HG03575 (cell line): ENCODE measurements around the gene COMT.

ENCODE experiments used
- ATAC-seq: cut with Tn5 transposase; IDR thresholded peaks from one replicate; pipeline ENCODE4 v1.9.1; 2021; ENCODE audit not compliant: unreplicated experiment, insufficient number of reproducible peaks, low FRiP score; ENCODE audit errors: extremely low read depth

The COMT gene

DNA sequence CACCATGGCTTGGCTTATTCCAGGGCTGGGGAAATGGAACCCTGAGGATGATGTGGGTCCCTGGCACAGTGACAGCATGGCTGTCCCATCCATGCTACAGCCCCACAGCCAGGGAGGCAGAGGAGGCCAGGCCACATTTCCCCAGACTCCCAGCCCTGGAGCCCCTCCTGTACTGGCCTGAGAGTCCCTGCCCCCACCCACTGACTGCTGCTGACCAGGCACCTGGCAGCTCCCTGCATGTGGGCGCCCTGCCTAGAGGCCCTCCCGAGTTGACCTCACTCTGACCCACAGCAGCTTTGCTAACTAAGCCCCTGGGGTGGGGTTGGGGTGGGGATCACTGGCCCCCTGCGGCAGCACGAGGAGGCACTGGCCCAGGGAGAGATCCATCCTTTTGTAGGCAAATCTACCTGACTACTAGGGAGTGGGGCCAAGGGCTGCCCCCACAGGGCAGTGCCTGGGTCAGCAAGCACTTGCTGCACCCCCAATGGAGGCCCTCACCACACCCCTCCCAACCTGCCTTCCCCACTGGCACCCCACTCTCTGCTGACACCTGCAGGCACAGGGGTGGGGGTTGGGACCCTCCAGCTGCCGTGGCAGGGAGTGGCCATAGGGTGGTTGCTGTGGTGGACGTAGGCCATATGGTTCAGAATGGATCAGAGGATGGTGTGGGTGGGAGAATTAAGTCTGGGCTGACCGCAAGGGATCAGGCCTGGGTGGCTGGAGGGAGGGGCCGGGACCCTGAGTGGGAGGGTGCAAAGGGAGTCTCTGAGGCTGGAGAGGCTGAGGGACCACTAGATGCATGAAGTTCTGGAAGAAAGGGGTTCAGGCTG, 57.6 kb downstream of the COMT start:
- ATAC-seq: no peak

- no peak for ATAC-seq
These were observed 58.9 kb downstream of the COMT start for GRCh38 chr22:20000246-20001081.

- ATAC-seq: no peak
These were observed 59.6 kb downstream of the COMT start for GRCh38 chr22:20001082-20001638.

DNA sequence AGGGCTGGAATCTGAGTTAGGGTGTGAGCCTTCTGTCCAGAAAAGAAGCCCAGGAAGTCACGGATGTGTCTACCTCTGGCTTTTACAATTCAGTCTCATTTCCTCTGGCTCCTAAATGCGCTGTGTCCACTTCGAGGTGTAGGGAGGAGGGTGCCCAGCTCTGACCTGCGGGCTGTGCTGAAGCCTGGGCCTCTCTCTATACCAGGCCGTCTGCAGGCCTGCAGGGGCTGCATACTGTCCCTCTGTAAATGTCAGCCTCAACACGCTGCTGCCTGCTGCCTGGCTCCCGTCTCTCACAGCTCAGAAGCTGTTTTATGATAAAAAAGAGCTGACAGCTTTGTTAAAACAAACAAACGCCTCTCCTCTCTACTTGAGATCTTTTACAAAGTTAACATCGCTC, 60.6 kb downstream of the COMT start:
- no peak for ATAC-seq

DNA sequence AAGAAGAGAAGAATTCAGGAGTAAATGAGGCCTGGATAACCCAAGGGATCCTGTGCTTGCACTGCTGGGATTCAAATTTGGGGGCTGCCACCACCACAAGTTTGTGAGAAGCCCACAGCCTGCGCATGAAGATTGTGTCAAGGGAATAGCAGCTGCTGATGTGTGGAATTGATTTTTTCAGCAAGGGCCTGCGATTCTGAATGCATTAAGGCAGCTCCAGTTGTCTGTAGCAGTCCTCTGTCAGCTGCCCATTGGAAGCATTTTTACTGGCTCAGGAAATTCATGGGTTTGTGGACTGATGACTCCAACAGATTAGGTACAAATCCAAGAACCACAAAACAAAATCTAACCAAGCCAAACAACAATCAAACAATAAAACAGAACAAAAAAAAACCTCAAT, 61.1 kb downstream of the COMT start:
- ATAC-seq: no peak

- no peak for ATAC-seq
These were observed 61.7 kb downstream of the COMT start for GRCh38 chr22:20003304-20003703.

DNA sequence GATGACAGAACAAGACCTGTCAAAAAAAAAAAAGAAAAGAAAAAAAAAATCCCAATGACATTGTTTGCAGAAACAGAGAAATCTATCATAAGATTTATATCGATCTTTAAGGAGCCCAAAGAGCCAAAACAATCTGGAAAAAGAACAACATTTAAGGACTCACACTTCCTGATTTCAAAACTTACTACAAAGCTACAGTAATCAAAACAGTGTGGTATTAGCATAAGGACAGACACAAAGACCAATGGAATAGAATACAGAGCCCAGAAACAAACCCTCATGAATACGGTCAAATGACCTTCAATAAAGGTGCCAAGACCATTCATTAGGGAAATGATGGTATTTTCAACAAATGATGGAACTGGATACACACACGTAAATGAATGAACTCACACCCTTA, 62.9 kb downstream of the COMT start:
- no peak for ATAC-seq

GRCh38 chr22:20008221-20008995, 66.8 kb downstream of the COMT start:
- no peak for ATAC-seq

DNA sequence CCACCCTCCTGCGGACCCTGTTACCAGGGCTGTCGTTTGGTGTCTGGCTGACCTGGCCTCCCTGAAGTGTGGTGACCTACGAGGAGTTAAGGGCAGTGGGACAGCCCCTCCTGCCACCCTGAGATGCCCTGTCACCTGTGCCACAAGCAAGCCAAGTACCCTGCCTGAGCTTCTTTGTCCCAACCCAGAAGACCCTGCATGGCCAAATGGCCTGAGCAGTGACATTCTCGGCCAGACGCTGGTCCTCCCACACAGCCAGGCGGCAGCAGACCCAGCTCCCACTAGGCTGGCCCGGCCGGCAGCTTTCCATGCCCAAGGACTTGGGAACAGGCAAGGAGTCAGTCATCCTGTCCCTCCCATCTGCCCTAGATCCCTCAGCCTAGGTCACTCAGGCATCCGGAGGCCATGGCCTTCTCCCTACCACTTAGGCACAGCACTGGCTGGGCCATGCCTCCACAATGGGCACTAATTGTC, 67.5 kb downstream of the COMT start:
- no peak for ATAC-seq

DNA sequence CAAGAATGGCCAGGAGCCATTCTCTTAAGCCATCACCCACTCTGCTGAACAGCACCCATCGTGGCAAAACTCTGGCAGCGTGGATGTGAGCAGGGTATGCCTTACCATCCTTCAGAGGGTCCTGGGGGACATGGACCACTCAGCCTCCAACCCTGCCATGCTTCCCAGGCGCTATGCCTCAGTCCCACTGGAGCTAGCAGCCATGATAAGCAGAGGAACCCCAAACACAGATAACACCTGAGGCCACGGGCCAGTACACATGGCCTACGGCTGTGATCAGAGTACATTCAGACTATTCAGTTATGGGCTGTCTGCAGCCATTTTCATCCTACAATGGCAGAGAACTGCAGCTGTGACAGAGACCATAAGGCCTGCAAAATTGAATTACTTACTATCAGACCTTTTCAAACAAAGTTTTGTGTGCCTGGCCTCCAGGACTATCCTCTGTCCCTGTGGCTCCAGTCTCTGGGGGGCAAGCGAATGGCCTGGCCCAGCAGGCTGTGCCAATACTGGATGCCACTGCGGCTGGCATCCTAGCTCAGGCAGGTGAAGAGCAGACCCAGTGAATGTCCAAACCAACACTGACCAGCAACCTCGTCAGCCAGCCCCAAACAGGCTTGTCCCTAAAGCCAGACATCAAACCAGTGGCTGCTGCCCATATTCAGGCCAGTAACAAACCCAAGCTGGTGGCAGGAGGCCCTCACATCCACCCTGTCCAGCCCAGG, 68.2 kb downstream of the COMT start:
- no peak for ATAC-seq

DNA sequence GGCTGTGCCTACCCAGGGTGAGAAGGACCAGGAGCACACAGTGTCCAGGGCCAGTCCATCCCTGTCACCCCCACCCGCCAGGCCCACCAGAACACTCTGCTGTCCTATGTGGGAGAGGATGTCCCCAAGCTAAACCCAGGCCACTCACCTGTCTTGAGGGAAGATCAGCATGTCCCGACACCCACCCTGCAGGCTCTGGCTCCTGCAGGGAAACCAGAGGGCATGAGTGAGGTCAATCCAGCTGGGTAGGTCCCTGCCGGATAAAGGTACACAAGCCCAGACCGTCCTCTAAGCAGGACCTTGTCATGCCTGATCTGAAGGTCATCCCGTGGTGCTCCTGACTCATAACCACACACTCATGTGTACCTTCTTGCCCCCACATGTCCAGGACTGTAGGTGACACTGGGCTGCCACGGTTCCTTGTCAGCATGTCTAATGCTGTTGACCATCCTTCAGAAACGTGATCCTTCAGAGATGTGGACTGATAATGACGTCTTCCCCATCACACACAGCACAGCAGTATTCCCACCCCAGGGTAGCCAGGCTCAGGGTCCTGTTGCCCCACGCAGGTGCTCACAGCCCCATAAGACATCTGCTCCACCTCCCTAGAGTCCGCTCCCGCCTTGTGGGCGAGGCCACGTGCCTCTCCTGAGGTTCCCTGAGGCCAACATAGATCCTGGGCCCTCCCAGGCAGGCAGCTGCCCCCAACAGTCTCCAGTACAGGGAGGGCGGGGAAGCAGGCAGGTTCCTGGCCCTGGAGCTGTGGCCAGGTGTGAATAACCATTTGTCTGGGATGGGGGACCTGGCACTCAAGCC, 68.9 kb downstream of the COMT start:
- no peak for ATAC-seq

GRCh38 chr22:20011123-20011992, 69.8 kb downstream of the COMT start:
- no peak for ATAC-seq

DNA sequence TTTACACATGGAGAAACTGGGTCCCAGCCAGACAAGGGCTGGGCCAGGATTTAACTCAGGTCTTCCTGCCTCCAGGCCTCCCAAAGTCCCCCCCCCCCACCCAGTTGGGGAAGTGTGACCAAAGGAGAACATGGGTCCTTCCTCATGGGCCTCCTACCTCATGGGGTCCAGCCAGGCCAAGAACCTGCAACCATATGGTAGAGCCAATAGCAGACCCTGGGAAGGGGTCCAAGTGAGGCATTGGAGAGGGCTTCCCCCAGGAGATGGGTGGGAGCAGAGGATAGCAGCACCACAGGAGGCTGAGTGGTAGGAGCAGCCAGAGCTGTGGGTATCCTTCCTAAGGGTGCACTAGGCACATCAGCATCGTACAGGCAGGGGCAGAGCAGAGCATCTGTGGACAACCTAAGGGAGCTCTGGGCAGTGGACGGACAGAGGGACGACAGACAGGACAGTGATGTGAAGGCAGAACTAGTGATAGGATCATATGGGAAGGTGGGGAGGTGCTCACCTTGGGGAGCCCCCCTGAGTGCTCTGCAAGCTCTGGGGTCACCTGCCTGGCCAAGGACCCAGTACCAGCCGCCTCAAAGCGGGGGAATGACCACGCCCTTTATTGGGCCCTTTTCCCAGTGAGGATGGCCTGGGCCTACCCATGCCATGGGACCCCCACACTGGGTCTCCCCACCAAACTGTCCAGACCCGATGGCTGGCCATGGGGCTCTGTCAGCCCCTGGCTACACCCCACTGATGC, 70.6 kb downstream of the COMT start:
- ATAC-seq: no peak

GRCh38 chr22:20012741-20013331, 71.3 kb downstream of the COMT start:
- no peak for ATAC-seq

- no peak for ATAC-seq
These were observed 71.9 kb downstream of the COMT start for GRCh38 chr22:20013382-20013871.
